Measurements from ENCODE around the gene GGT5.

DNA sequence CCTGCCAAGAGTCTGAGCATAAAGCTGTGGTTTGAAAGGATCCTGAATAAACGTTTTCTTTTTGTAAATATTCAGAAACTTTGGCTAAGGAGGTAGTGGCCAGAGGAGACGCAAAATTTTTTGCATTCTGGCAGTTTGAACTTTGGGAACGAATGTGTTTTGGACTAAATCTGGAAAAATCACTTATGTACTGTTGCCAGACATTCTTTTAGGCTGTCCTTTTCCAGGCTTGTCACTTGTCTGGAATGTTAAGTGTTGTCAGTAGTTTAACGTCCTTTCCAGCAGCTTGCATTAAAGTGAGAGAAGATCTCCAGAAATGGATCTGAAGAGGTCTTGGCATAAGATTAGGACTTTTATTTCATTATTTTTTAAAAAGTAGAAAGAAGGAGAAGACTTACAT lies 44.2 kb upstream of the GGT5 start:
- TF ChIP-seq, protein P1, sequence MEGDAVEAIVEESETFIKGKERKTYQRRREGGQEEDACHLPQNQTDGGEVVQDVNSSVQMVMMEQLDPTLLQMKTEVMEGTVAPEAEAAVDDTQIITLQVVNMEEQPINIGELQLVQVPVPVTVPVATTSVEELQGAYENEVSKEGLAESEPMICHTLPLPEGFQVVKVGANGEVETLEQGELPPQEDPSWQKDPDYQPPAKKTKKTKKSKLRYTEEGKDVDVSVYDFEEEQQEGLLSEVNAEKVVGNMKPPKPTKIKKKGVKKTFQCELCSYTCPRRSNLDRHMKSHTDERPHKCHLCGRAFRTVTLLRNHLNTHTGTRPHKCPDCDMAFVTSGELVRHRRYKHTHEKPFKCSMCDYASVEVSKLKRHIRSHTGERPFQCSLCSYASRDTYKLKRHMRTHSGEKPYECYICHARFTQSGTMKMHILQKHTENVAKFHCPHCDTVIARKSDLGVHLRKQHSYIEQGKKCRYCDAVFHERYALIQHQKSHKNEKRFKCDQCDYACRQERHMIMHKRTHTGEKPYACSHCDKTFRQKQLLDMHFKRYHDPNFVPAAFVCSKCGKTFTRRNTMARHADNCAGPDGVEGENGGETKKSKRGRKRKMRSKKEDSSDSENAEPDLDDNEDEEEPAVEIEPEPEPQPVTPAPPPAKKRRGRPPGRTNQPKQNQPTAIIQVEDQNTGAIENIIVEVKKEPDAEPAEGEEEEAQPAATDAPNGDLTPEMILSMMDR (IDR thresholded peaks at IDR 0.05 in 8 of 11, conservative IDR thresholded peaks at IDR 0.05 in 3 of 11): no peak
- TF ChIP-seq POLR2A (IDR thresholded peaks at IDR 0.05) (no peak), POLR2AphosphoS5 (IDR thresholded peaks at IDR 0.05) (no peak)

Data from spleen (tissue), 7 donors.